DOHH2 (cell line): ENCODE results near the gene HDX.

ENCODE experiments used
- EZH2phosphoT487 ChIP-seq: fragments of 200-600 bp; sonication (generic); IDR thresholded peaks from 2 replicates; pipeline ENCODE4 v1.6.1; 2017; ENCODE audit warnings: borderline replicate concordance, mild to moderate bottlenecking, antibody characterized with exemption, low read length, moderate library complexity, mixed read lengths
- TF ChIP-seq, protein P1 (sequence below): fragments of 200-600 bp; sonication (generic); IDR thresholded peaks from one replicate; pipeline ENCODE4 v1.5.1; 2014; ENCODE audit warnings: antibody characterized with exemption, mild to moderate bottlenecking, low read depth, low read length; ENCODE audit not compliant: poor library complexity, severe bottlenecking

DNA sequence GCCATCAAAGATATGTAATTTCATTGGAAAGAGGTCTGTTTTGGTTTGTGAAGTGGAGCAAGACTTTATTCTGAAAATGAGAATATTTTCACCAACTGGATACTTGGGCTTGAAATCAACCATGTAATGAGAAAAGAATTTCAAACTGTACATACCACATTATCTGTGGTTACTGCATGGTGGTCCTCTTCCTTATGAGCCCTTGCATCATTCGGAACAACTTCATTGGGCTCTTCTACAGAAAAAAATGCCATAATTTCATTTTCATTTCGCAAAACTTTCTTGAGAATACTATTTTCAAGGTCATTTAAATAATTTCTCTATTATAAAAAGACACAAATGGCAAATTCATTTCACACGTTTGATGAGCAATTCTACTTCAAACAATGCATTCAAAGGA is 165.6 kb downstream of the HDX start:
- TF ChIP-seq, protein P1, sequence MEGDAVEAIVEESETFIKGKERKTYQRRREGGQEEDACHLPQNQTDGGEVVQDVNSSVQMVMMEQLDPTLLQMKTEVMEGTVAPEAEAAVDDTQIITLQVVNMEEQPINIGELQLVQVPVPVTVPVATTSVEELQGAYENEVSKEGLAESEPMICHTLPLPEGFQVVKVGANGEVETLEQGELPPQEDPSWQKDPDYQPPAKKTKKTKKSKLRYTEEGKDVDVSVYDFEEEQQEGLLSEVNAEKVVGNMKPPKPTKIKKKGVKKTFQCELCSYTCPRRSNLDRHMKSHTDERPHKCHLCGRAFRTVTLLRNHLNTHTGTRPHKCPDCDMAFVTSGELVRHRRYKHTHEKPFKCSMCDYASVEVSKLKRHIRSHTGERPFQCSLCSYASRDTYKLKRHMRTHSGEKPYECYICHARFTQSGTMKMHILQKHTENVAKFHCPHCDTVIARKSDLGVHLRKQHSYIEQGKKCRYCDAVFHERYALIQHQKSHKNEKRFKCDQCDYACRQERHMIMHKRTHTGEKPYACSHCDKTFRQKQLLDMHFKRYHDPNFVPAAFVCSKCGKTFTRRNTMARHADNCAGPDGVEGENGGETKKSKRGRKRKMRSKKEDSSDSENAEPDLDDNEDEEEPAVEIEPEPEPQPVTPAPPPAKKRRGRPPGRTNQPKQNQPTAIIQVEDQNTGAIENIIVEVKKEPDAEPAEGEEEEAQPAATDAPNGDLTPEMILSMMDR: no peak
- TF ChIP-seq EZH2phosphoT487: no peak
